ENCODE measurements around the gene ADH6.

DNA sequence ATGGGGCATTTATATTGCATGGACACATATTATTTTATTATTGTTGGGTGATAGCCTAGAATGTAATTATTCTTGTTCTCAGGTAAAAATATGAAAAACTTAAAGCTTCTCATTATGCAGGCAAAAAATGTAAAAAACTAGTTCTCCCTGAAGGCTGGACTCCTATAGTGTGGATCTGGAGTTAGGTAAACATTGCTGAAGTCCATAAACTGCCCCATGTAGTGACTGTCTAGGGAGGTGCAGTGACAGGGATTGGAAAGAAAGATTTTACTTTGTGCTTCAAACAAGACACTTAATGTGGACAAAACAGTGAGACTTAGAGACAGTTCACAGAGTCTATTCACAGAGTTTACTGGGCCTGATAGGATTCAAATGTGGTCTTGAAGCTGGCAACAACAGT, 17.0 kb downstream of the ADH6 start:
- TF ChIP-seq, protein P1, sequence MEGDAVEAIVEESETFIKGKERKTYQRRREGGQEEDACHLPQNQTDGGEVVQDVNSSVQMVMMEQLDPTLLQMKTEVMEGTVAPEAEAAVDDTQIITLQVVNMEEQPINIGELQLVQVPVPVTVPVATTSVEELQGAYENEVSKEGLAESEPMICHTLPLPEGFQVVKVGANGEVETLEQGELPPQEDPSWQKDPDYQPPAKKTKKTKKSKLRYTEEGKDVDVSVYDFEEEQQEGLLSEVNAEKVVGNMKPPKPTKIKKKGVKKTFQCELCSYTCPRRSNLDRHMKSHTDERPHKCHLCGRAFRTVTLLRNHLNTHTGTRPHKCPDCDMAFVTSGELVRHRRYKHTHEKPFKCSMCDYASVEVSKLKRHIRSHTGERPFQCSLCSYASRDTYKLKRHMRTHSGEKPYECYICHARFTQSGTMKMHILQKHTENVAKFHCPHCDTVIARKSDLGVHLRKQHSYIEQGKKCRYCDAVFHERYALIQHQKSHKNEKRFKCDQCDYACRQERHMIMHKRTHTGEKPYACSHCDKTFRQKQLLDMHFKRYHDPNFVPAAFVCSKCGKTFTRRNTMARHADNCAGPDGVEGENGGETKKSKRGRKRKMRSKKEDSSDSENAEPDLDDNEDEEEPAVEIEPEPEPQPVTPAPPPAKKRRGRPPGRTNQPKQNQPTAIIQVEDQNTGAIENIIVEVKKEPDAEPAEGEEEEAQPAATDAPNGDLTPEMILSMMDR (conservative IDR thresholded peaks at IDR 0.05), result no peak
- TF ChIP-seq ZFX (IDR thresholded peaks at IDR 0.05), result no peak

Data from C4-2B (cell line).